Stimulated activated CD8-positive, alpha-beta memory T cell treated with anti-CD3 and anti-CD28 coated beads, Interleukin-7, amount 100 ng/mL, for 1 hour (primary cell): ENCODE data around the gene LRIT2.

ENCODE experiments used
- DNase-seq, 2 donors: peaks; one replicate each; pipeline ENCODE4 v3.0.0-alpha.2; 2020; ENCODE audit warnings: low read depth in 2 of 2

LRIT2 gene

DNA sequence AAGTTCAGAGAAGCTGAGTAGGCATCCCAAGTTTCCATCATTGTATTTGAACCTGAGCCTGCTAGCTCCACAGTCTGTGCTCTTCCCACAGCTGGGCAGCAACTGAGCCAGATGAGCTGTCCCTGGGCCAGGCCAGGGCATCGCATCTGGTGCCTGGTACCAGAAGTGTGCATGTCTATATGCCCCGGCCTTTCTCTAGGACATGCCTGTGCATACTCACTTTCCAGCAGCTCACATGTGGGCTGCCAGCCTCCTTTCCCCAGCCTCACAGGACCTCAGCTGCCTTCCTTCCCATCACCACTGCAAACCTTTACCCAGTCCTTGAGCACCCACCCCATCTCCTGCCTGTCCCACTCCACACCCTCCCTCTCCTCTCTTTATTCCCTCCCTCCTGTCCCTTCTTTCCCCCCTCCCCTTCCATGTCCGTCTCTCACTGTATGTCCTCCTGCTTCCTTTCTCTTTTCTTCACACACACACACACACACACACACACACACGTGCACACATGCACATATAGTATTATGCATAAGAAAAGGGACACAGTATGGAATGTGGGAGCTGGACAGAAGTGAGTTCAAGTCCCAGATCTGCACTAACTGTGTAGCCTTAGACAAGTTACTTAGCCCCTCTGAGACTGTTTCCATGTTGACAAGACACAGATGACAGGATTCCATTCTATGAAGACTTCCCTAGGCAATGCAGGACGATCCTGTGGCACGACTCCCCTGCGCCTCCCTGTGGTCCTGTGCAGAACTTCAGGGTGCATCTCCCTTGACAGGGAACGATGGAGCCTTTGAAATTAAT is 20.1 kb downstream of the LRIT2 start:
- peak; percentile 38 to 41 for DNase-seq

DNA sequence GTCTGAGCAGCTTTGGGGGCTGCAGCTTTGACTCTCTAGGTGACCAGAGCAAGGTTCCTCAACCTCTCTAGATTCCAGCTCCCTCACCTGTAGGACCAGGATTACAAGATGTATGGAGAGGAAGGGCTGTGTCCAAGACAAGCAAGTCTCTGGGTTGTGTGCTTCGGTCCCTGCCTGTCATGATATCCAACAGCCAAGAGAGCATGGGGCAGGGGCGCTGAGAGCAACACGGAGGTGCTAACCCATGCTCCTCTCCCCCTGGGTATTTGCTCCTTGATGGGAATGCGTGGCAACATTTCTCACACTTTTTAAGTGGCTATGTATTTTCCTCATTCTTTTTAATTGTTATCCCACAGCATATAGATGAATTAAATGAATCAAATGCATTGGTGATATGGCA is 20.7 kb downstream of the LRIT2 start:
- no peak for DNase-seq

DNA sequence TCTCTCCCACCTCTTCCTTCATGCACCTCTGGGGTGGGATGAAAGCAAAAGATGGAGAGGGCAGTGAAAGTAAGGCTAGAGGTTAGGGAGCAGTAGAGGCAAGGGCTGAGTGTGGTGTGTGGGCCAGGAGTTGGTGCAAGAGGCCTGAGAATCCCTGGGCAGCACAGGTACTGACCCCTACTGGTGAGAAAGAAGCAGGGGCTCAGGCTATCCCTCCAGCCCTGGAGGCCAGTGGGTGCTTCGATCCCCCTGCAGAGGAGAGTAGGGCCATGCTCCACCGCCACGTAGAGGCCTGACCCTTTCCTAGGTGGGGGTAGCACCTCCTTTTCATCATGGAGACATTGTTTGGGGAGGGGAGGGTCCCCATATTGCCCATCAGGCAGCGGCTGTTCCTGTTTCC is 21.2 kb downstream of the LRIT2 start:
- DNase-seq, result no peak

DNA sequence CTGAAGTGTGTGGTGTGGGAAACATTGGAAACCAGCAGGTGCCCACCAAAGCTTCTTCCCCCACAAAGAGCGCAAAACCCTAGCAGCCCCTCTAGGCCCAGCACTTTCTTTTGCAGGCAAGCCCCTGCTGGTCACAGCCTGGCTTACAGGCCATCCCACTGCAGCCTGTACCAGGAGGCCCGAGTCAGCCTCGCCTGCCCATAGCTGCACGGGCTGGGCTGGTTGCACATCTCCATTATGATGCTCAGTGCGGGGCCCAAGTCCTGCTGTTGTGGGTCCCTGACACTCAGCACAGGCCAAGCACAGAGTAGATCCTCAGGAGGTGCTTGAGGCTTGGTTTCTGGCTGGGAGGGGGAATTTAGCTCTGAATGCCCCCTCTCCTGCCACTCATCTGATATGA is 23.0 kb downstream of the LRIT2 start:
- DNase-seq, result no peak

GRCh38 chr10:84201682-84202081 is 23.7 kb downstream of the LRIT2 start:
- no peak for DNase-seq

- DNase-seq, result no peak
These were observed 24.1 kb downstream of the LRIT2 start for GRCh38 chr10:84201244-84201606.

- DNase-seq, result no peak
These were observed 24.7 kb downstream of the LRIT2 start for GRCh38 chr10:84200537-84201243.

- DNase-seq, result no peak
These were observed 27.0 kb downstream of the LRIT2 start for GRCh38 chr10:84198206-84198915.

- DNase-seq, result no peak
These were observed 27.7 kb downstream of the LRIT2 start for GRCh38 chr10:84197643-84198042.

- DNase-seq, result no peak
These were observed 28.4 kb downstream of the LRIT2 start for GRCh38 chr10:84196941-84197340.

DNA sequence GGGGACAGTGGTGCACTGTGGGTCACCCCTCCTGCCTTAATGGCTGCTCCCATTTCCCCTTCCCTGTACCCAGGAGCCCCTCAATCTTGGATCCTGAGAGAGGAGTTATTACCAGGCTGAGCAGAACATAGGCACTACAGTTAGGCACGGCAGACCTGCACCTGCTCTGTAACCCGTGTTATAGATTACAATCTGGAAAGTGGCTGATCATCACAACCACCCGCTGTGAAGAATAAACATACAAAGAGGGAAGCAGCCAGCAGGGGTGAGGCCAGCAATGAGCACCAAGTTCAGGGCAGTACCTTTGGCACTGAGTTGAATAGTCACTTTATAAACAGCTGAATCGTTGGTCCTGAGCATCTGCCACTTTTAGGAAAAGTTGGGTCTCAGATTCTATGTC is 29.3 kb downstream of the LRIT2 start:
- no peak for DNase-seq

- DNase-seq, result no peak
These were observed 30.1 kb downstream of the LRIT2 start for GRCh38 chr10:84195044-84195830.

DNA sequence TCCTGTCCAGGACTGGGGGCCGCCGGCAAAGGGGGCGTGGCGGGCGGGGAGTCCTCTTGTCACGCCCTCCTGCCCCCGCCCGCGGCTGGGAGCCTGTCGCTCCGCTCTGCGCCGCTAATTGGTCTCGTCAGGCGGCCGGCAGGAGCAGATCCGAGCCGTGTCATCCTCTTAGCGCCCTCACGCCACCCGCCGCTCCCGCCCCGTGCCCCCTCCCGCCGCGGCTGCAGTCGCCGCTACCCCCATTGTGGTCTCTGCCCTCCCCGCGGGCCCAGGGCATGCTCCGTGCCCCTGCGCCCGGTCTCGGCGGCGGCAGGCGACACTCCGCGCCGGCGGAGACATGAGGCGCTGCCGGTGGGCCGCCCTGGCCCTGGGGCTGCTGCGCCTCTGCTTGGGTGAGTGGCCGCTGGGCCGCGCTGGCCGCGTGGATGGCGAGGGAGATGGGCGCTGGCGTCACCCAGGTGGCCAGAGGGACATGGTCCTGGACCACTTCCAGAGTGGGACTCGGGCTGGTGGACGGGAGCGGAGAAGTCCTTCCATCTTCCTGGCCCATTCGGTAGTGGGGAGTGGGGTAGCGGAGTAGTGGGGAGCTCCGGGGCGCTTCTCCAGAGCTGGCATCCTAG is 30.8 kb downstream of the LRIT2 start, which contains the start of gene CDHR1:
CDHR1 (plus strand) TSS at position 114 of the 620 bp plus-strand sequence; CDS start at position 338, 224 bp downstream.
- peak; percentile 21 to 29 for DNase-seq

DNA sequence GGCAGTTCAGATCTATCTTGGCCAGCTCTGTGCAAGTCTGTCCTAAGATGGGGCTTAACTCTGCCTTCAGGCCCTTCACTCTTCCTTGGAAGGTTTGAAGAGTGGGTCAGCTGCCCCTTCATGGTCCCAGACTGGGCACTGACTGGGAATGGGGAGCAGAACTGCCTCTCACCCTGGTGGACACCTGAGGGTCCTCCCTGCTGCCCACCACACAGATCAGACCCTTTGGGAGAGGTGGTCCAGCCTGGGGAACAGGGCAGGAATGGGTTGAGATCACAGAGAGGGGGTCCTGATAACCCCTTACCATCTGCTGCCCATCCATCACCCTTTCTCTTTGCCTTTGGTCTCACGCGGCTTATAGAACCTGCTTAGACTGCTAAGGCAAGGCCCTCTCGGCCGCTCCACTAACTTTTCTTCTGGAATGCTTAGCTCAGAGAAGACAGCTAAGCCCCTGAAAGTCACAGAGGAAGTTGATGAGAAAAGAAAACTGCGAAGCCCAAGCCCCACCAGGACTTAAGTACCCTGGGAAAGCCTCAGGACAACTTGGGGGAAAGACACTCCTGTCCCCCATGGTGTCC is 31.4 kb downstream of the LRIT2 start:
- no peak for DNase-seq

DNA sequence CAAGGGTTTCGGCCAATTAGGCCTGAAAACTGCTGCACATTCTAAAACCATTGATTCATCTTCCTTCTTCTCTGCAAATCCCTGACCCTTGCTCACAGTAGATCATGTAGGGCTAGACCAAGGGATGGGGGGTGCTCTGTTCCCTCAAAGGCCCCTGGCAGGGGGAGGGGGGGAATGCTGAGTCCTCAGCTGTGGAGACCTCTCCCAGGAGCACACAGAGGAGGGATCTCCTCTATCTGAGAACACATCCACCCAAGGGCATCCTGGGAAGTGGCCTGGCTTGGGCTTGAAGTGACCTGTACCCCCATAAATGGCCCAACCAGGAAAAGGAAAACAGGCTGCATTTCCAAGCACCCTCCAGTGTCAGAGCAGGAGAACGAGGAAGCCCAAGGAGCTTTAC is 32.0 kb downstream of the LRIT2 start:
- DNase-seq, result no peak

GRCh38 chr10:84191106-84191505 is 34.2 kb downstream of the LRIT2 start:
- no peak for DNase-seq

GRCh38 chr10:84190621-84191020 is 34.7 kb downstream of the LRIT2 start:
- no peak for DNase-seq

DNA sequence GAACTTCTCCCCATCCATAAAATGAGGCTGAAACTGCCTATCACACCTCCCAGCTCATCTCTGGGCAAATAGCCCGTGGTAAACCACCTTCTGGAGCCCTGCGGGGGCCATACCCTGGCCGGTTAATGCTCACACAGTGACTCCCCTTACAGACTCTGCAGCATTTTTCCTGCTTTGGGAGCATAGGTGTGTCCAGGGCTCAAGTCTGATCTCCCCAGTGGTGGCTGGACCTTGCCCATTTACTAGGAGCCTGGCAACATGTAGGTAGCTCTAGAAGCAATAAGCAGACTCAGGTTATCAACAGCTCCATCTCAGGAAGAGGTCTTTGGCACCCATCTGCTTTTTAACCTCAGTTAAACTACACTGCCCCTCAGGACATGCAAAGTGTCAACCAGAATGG is 36.5 kb downstream of the LRIT2 start:
- no peak for DNase-seq

- DNase-seq, result no peak
These were observed 39.7 kb downstream of the LRIT2 start for GRCh38 chr10:84185526-84186175.

DNA sequence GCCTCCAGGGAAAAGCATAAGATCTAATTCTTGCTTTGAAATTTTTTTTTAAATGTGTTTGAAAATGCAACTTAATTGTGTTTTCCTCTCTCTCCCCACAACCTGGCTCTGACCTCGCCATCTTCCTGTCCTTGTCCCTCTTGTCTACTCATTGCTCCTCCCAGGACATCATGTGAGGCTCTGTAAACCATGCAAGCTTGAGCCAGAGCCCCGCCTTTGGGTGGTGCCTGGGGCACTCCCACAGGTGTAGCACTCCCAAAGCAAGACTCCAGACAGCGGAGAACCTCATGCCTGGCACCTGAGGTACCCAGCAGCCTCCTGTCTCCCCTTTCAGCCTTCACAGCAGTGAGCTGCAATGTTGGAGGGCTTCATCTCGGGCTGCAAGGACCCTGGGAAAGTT is 40.8 kb downstream of the LRIT2 start:
- DNase-seq, result no peak
